Measurements from ENCODE around the gene ITPR2.

GRCh38 chr12:26803552-26803951, 29.4 kb downstream of the ITPR2 start:
- TF ChIP-seq POLR2A (IDR thresholded peaks at IDR 0.05) (no peak), CTCF (IDR thresholded peaks at IDR 0.05) (no peak), EP300 (IDR thresholded peaks at IDR 0.05) (no peak)

Data from tibial nerve (tissue), 4 donors.